ENCODE results near the gene FSD2. TPM values are rescaled to one million over a fixed set of nuclear protein-coding genes. Genes with fewer than 3 reads are reported as not detected.

The FSD2 gene
- not detected in 2 replicates for total RNA-seq (2012; rRNA removed)
- polyA plus RNA-seq (2012; rRNA removed) = not detected in 2 replicates
- not detected in 2 replicates for polyA plus RNA-seq (2012; cell fraction: cytosol; rRNA removed)
- not detected in 2 replicates for polyA plus RNA-seq (2012; cell fraction: nucleus; rRNA removed; ENCODE audit: low replicate concordance)
- Bru-seq, nascent RNA = percentile 14 among the genes with signal in this experiment
- percentile 17 among the genes with signal in this experiment for BruChase-seq, experiment 1, labeled RNA remaining after a 6-hour chase
- percentile 13 among the genes with signal in this experiment for BruChase-seq, experiment 2, labeled RNA remaining after a 2-hour chase
- long read RNA-seq, partial matches to known transcripts = 0 of 4 reads
- long read RNA-seq, other reads (novel, unspliced or antisense) = 4 of 4 reads

DNA sequence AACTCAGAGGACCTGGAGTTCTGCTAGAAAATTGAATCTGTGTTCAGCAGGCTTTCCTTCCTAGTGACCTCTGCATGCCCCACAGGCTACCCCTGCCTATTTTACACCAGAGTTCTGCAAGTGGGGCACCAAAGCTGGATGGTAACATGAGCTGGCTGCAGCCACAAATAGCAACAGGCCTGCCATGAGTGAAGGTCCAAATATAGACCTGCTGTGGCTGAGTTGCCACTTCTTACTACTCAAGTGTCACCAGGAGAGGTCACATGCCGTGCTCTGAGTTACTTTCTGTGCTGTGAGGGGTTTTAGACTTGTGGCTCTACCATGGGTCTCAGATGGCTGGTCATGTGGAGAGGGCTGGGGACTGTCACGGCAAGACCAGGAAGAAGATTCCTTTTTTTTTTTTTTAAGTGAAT is at the start of gene FSD2:
Gene FSD2, minus strand, starts transcription at position 76 of the 413 bp plus-strand sequence. CDS start 18,679 bp downstream, outside the sequence.
- no peak within 1 kb of the TSS for H4K91ac ChIP-seq (ENCODE audit: insufficient read depth, low read depth, low read length)
- peaks cover 11% of the 10 kb centered on the region for H3K27me3 ChIP-seq (ENCODE audit: control insufficient read depth, insufficient read depth, low read length)
- no peaks in the 10 kb centered on the region for H3K9me3 ChIP-seq (ENCODE audit: control insufficient read depth, insufficient read depth, low read length)
- H3K79me1 ChIP-seq (ENCODE audit: low read depth in 1 of 2, low read length in 2 of 2) = peaks cover 5 to 9% of the 10 kb centered on the region in 2 experiments; a peak in 3 of 4 replicates
- no peak within 1 kb of the TSS for H3K14ac ChIP-seq (replicated peaks; ENCODE audit: low read depth, low read length)
- BruUV-seq (replicated peaks) = no TSS peak
- no peak within 1 kb of the TSS for H3K23ac ChIP-seq (ENCODE audit: low read depth, low read length)
- H2AK5ac ChIP-seq (ENCODE audit: low read depth, low read length) = no peak within 1 kb of the TSS
- no peaks in the 10 kb centered on the region; the same call in 1 of the 2 replicates for H4K20me1 ChIP-seq (ENCODE audit: insufficient read depth, low read length)
- 0 out of 2 replicates have a peak, but pooled peaks cover 5% of the 10 kb centered on the region for H3K9me1 ChIP-seq (ENCODE audit: insufficient read depth, low read length)
- ChIA-PET POLR2A (ENCODE audit: unreplicated experiment) (no interaction called here), CTCF (no interaction called here)
- TF ChIP-seq NFE2L2 (IDR thresholded peaks at IDR 0.05; ENCODE audit: low read depth, low read length) (no peak), MAFK (IDR thresholded peaks at IDR 0.05; ENCODE audit: low read depth, low read length) (no peak), BHLHE40 (IDR thresholded peaks at IDR 0.05; ENCODE audit: low read depth, low read length) (no peak), RCOR1 (IDR thresholded peaks at IDR 0.05; ENCODE audit: insufficient replicate concordance, low read length) (no peak), SMC3 (IDR thresholded peaks at IDR 0.05; ENCODE audit: low read depth, low read length) (no peak), CHD1 (IDR thresholded peaks at IDR 0.05; ENCODE audit: low read depth, low read length) (no peak), RFX5 (IDR thresholded peaks at IDR 0.05; ENCODE audit: low read depth, low read length) (no peak), RAD21 (IDR thresholded peaks at IDR 0.05; ENCODE audit: low read length) (no peak), POLR2A (IDR thresholded peaks at IDR 0.05; ENCODE audit: low read depth, low read length) (no peak), CTCF (conservative IDR thresholded peaks at IDR 0.05; ENCODE audit: low read depth, low read length) (no peak)
- TF ChIP-seq, protein P1, sequence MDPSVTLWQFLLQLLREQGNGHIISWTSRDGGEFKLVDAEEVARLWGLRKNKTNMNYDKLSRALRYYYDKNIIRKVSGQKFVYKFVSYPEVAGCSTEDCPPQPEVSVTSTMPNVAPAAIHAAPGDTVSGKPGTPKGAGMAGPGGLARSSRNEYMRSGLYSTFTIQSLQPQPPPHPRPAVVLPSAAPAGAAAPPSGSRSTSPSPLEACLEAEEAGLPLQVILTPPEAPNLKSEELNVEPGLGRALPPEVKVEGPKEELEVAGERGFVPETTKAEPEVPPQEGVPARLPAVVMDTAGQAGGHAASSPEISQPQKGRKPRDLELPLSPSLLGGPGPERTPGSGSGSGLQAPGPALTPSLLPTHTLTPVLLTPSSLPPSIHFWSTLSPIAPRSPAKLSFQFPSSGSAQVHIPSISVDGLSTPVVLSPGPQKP (IDR thresholded peaks at IDR 0.05; ENCODE audit: borderline replicate concordance, low read depth, low read length) = no peak
- TF ChIP-seq, protein P2, sequence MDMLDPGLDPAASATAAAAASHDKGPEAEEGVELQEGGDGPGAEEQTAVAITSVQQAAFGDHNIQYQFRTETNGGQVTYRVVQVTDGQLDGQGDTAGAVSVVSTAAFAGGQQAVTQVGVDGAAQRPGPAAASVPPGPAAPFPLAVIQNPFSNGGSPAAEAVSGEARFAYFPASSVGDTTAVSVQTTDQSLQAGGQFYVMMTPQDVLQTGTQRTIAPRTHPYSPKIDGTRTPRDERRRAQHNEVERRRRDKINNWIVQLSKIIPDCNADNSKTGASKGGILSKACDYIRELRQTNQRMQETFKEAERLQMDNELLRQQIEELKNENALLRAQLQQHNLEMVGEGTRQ (IDR thresholded peaks at IDR 0.05; ENCODE audit: low read depth, low read length) = no peak
- no peak within 1 kb of the TSS for H3K27ac ChIP-seq (ENCODE audit: insufficient read depth, low read length)
- no peak within 1 kb of the TSS for H3K56ac ChIP-seq (ENCODE audit: extremely low read depth, insufficient read depth, low read length)
- WGBS, 2 experiments (ENCODE audit: extremely low coverage in 2 of 2, insufficient read length in 1 of 2) = no CpG with 5 or more reads among the region's 2 CpGs
- H2AFZ ChIP-seq (replicated peaks; ENCODE audit: low read length, poor library complexity) = no peak within 1 kb of the TSS
- H3K4ac ChIP-seq (ENCODE audit: low read depth, low read length) = no peak within 1 kb of the TSS
- no peak for DNase-seq
- no peaks in the 10 kb centered on the region for H3K36me3 ChIP-seq (ENCODE audit: control insufficient read depth, insufficient read depth, low read length)
- no peak within 1 kb of the TSS for H2BK120ac ChIP-seq (ENCODE audit: low read depth, low read length)
- H3K4me2 ChIP-seq (ENCODE audit: low read depth, low read length) = no peak within 1 kb of the TSS
- H4K5ac ChIP-seq (ENCODE audit: low read depth, low read length) = no peak within 1 kb of the TSS
- intact Hi-C loops (cut with micrococcal nuclease) = loop anchor here (5.0 kb wide), 1 partner anchor 39 kb away; no protein-coding TSS in a partner anchor
- H2BK20ac ChIP-seq (ENCODE audit: low read depth, low read length) = no peak within 1 kb of the TSS
- H3K18ac ChIP-seq (ENCODE audit: low read depth, low read length) = no peak within 1 kb of the TSS
- H2BK5ac ChIP-seq (ENCODE audit: low read depth, low read length, poor library complexity, severe bottlenecking) = no peak within 1 kb of the TSS
- in situ Hi-C loops (cut with MboI; ENCODE audit: low sequenced_read_pairs) = no loop called here
- H2AK9ac ChIP-seq (replicated peaks; ENCODE audit: low read depth, low read length, poor library complexity) = no peak within 1 kb of the TSS
- no peak within 1 kb of the TSS for H4K8ac ChIP-seq (ENCODE audit: low read depth in 2 of 2, low read length in 2 of 2)
- dilution Hi-C loops (cut with HindIII; ENCODE audit: low sequenced_read_pairs, unreplicated experiment) = no loop called here
- H3K4me3 ChIP-seq (ENCODE audit: insufficient read depth, low read depth, low read length) = no peak within 1 kb of the TSS
- no peak for ATAC-seq (ENCODE audit: low read depth)
- H3K9ac ChIP-seq (ENCODE audit: low read depth, low read length) = no peak within 1 kb of the TSS
- H2BK15ac ChIP-seq (ENCODE audit: low read depth, low read length) = no peak within 1 kb of the TSS
- no peaks in the 10 kb centered on the region for H3K4me1 ChIP-seq (ENCODE audit: control insufficient read depth, insufficient read depth, low read length)

Data from IMR-90 (cell line).